NB4 (cell line): Measurements from ENCODE around the gene ZNF324.

Experiments used
- DNase-seq: peaks from one replicate; pipeline ENCODE4 v3.0.0; 2010; ENCODE audit warnings: low read depth
- H3K4me3 ChIP-seq: one replicate; pipeline ENCODE4 v1.5.1; 2011; ENCODE audit warnings: mild to moderate bottlenecking, low read depth, low read length, moderate library complexity
- MYC ChIP-seq: IDR thresholded peaks from 2 replicates; pipeline ENCODE4 v1.6.1; 2011; ENCODE audit warnings: low read depth, low read length
- POLR2A ChIP-seq: IDR thresholded peaks from 2 replicates; pipeline ENCODE4 v1.6.1; 2011; ENCODE audit warnings: mild to moderate bottlenecking; ENCODE audit not compliant: insufficient read length; ENCODE audit errors: extremely low read depth
- TF ChIP-seq, protein P1 (sequence below): IDR thresholded peaks from one replicate; pipeline ENCODE4 v1.5.1; 2012; ENCODE audit warnings: low read depth, low read length
- TF ChIP-seq, protein P2 (sequence below): IDR thresholded peaks from 2 replicates; pipeline ENCODE4 v1.6.1; 2011; ENCODE audit warnings: low read depth, low read length

Gene ZNF324

GRCh38 chr19:58466760-58467589 lies at the start of gene ZNF324:
Gene ZNF324, plus strand, starts transcription at chr19:58467080. Its CDS starts 2,106 bp downstream, at chr19:58469186.
- TF ChIP-seq, protein P1, sequence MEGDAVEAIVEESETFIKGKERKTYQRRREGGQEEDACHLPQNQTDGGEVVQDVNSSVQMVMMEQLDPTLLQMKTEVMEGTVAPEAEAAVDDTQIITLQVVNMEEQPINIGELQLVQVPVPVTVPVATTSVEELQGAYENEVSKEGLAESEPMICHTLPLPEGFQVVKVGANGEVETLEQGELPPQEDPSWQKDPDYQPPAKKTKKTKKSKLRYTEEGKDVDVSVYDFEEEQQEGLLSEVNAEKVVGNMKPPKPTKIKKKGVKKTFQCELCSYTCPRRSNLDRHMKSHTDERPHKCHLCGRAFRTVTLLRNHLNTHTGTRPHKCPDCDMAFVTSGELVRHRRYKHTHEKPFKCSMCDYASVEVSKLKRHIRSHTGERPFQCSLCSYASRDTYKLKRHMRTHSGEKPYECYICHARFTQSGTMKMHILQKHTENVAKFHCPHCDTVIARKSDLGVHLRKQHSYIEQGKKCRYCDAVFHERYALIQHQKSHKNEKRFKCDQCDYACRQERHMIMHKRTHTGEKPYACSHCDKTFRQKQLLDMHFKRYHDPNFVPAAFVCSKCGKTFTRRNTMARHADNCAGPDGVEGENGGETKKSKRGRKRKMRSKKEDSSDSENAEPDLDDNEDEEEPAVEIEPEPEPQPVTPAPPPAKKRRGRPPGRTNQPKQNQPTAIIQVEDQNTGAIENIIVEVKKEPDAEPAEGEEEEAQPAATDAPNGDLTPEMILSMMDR: no peak
- TF ChIP-seq POLR2A (peak; percentile 53), MYC (peak; percentile 44; the same call in 1 of the 2 replicates)
- TF ChIP-seq, protein P2, sequence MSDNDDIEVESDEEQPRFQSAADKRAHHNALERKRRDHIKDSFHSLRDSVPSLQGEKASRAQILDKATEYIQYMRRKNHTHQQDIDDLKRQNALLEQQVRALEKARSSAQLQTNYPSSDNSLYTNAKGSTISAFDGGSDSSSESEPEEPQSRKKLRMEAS: peak; percentile 99
- DNase-seq: peak; percentile 97
- H3K4me3 ChIP-seq: peak within 1 kb of the TSS; percentile 66

GRCh38 chr19:58428617-58429016 lies 38.3 kb upstream of the ZNF324 start:
- TF ChIP-seq MYC (no peak), POLR2A (no peak)
- TF ChIP-seq, protein P2: no peak
- TF ChIP-seq, protein P1: no peak
- DNase-seq: no peak
- no peak overlapping the region for H3K4me3 ChIP-seq

DNA sequence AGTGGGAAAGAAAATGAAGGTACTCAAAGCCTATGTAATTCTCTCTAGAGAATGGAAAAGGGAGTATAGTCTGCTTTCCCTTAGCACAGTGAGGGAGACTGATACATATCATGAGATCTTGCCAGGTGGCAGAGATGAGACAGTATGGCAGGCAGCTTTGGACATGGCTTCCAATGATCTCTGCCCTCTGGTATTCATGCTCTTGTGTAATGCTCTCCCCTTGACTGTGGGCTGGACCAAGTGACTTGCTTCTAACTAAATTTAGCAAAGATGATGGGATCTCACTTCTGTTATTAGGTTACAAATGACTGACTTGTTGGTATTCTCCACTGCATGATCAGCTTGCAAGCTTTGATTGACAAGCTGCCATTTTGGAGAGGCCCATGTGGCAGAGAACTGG lies 37.1 kb upstream of the ZNF324 start:
- TF ChIP-seq MYC (no peak), POLR2A (no peak)
- TF ChIP-seq, protein P2: no peak
- TF ChIP-seq, protein P1: no peak
- DNase-seq: no peak
- H3K4me3 ChIP-seq: no peak overlapping the region

- DNase-seq: no peak
- TF ChIP-seq, protein P1: no peak
- TF ChIP-seq, protein P2: no peak
- TF ChIP-seq MYC (no peak), POLR2A (no peak)
- H3K4me3 ChIP-seq: no peak overlapping the region
Measured at GRCh38 chr19:58434217-58434616, 32.7 kb upstream of the ZNF324 start.

DNA sequence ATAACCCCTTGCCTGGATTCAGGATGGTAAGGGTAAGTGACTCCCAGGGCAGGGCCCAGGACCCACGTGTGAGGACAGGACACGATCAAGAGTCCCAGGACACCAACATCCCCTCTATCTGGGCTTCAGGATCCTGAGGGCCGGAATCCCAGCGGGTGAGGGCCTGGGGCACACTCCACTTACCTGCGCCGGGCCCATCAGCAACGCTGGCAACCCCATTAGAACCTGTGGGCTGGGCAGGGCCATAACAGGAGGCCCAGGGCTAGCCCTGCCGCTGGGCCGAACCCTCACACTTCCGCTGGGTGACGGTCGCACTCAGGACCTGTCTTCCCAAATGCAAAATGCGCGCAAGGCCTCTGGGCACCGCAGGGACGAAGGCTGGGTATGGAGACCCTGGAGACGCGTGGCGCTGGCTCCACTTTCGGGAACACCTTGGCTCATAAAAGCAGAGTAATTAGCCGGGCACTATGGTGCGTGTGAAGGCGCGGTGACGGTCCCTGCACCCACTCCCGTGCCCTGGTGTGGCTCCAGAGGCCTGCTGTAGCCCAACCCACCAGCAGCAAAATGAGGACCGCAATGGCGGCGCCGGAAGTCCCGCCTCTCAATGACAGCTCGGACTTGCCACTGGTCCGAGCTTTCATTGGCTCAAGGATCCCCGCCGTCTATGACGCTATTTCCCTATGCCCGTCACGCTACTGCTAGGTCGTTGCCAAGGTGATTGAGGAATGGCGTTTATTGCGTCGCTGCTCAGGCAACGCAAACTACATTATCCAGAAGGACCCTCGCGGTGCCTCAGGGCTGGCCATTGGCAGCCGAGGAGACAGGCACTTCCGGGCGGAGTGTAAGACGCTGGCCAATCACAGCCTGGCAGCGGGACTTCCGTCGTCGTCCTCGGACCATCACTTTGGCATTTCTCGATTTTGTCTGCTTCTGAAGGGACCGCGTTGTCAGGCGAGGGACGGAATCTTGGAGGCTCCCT lies 27.0 kb upstream of the ZNF324 start, which contains the start of gene ZNF132:
Gene ZNF132, minus strand, starts transcription at position 578 of the 979 bp plus-strand sequence. Its CDS starts 332 bp downstream, at position 246.
- no peak within 1 kb of the TSS for H3K4me3 ChIP-seq
- TF ChIP-seq, protein P1: no peak
- TF ChIP-seq POLR2A: no peak
- DNase-seq: no peak
